Naive B cell (primary cell): ENCODE measurements around the gene PPP1R12B. TPM values are rescaled to one million over a fixed set of nuclear protein-coding genes. Genes with fewer than 3 reads are reported as not detected.
A peak's percentile ranks its signal among the peaks of the same experiment; 100 is the strongest.
"Not testable (repeated sequence)": the region's sequence is repeated elsewhere in the genome, so short reads cannot be mapped to it uniquely, and the experiment has no call there.

Experiments used
- ATAC-seq, 2 donors: fragments of 150-1000 bp; cut with Tn5 transposase; 2 replicates each; pipeline ENCODE4 v1.10.0; 2021; ENCODE audit warnings: low read depth in 2 of 2, mild to moderate bottlenecking in 2 of 2, moderate library complexity in 2 of 2
- DNase-seq: peaks from one replicate; pipeline ENCODE4 v3.0.0; 2022
- H3K27ac Mint-ChIP-seq, 6 donors: one replicate each; pipeline ENCODE4 v1.8.0; 2020 to 2022; ENCODE audit warnings: mild to moderate bottlenecking in 6 of 6, mixed read lengths in 6 of 6, moderate library complexity in 5 of 6, inconsistent platforms in 2 of 6
- H3K27me3 Mint-ChIP-seq, 3 donors: one replicate each; pipeline ENCODE4 v1.8.0; 2021 to 2022; ENCODE audit warnings: mixed read lengths in 3 of 3, mild to moderate bottlenecking in 1 of 3
- H3K36me3 Mint-ChIP-seq, 2 donors: one replicate each; pipeline ENCODE4 v1.8.0; 2020 to 2022; ENCODE audit warnings: mixed read lengths in 2 of 2, inconsistent platforms in 1 of 2, mild to moderate bottlenecking in 1 of 2
- H3K4me1 Mint-ChIP-seq, 3 donors: one replicate each; pipeline ENCODE4 v1.8.0; 2020 to 2022; ENCODE audit warnings: mixed read lengths in 3 of 3, inconsistent platforms in 1 of 3, mild to moderate bottlenecking in 1 of 3, moderate library complexity in 1 of 3
- H3K4me3 Mint-ChIP-seq, 8 donors: one replicate each; pipeline ENCODE4 v1.8.0; 2020 to 2022; ENCODE audit warnings: mild to moderate bottlenecking in 8 of 8, mixed read lengths in 8 of 8, moderate library complexity in 8 of 8, inconsistent platforms in 2 of 8
- H3K9me3 Mint-ChIP-seq, 7 donors: one replicate each; pipeline ENCODE4 v1.8.0; 2020 to 2022; ENCODE audit warnings: mixed read lengths in 7 of 7, mild to moderate bottlenecking in 5 of 7, inconsistent platforms in 2 of 7, moderate library complexity in 1 of 7
- polyA plus RNA-seq, 6 donors: library from polyadenylated mRNA; unstranded; fragments of 300-500 nt; fragmentation: Illumina TruSeq; gene quantifications; one replicate each; pipeline ENCODE4 v1.2.3, GENCODE V29; 2021; ENCODE audit warnings: low read depth in 6 of 6

Gene PPP1R12B
- polyA plus RNA-seq, 6 donors from 2014 or later = 2.3 to 13.5 (median 6.6) TPM; not detected in 1

DNA sequence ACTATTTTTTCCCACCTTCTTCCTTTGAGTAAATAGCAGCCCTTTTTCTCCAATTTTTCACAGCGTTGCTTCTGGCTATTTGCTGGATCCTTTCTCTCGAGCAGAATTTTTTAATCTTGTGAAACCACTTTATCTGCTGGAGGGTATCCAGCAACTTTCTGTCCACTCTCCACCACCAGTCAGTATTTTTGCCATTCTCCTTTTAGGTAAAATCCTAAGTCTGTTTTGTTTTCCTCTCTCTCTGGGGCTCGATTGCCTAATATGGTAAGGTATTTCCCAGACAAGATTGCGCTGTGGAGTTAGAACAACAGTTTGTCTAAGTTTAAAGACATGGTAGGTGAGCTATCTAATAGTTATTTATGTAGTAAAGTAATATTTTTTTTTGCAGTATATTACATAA is 156.9 kb downstream of the PPP1R12B start:
- ATAC-seq (no peak), DNase-seq (no peak)
- no peak overlapping the region for H3K4me3 Mint-ChIP-seq
- no peaks in the 10 kb centered on the region for H3K27me3 Mint-ChIP-seq
- H3K9me3 Mint-ChIP-seq = no peaks in the 10 kb centered on the region
- peaks cover 15 to 18% of the 10 kb centered on the region in 2 donors for H3K36me3 Mint-ChIP-seq
- H3K27ac Mint-ChIP-seq = no peak overlapping the region
- no peaks in the 10 kb centered on the region for H3K4me1 Mint-ChIP-seq

DNA sequence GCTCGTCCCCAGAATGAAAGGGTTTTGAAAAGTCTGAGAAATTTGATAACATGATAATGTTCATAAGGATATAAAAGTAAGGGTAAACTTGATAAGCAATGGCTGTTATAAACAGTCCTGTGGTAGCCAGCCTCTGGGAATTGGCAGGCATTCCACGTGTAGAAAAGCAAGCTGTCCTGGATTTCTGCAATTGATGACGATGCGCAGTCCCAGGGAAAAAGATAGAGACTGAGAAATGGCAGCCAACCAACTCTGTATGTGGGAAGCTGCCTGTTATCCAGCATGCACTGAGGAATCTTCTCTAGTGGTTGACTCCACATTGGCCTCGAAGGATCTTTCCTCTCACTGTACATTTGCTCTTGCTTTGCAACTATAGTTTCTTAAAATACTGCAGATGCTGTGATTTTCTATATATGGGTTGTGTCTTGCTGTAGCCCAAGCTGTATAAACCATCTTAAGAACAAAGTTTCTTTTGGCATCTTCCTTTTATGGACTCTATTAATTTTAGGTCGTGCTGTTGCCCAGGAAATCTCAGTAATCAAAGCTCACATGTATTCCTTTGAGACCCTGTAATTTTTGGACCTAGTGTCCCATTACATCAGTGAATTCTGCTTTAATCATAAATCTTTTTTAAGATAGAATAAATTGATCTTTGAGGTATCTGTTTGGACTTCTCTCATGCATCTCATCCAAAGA is 157.5 kb downstream of the PPP1R12B start:
- not testable (repeated sequence) for H3K4me1 Mint-ChIP-seq, H3K9me3 Mint-ChIP-seq, H3K27me3 Mint-ChIP-seq, DNase-seq, ATAC-seq, H3K27ac Mint-ChIP-seq, H3K4me3 Mint-ChIP-seq
- H3K36me3 Mint-ChIP-seq = peaks cover 16 to 18% of the 10 kb centered on the region in 2 donors

DNA sequence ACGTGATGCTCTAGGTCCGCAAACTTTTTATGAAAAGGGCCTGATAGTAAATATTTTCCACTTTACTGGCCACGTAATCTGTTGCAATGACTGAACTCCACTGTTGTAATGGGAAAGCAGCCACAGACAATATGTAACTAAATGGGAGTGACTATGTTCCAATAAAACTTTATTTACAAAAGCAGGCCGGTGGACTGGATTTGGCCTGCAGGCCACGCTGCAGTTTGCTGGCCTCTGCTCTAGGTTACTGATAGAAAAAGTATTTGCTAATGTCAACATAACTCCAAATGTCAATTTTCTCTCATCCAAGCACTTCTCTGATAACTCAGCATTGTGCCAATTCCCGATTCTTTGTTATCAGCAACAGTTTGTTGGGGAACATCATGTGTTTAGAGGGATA is 160.4 kb downstream of the PPP1R12B start:
- H3K4me1 Mint-ChIP-seq, ATAC-seq, DNase-seq, H3K36me3 Mint-ChIP-seq, H3K9me3 Mint-ChIP-seq, H3K4me3 Mint-ChIP-seq, H3K27me3 Mint-ChIP-seq: not testable (repeated sequence)
- peak overlapping the region in 1 of 6 donors; percentile 44 for H3K27ac Mint-ChIP-seq

DNA sequence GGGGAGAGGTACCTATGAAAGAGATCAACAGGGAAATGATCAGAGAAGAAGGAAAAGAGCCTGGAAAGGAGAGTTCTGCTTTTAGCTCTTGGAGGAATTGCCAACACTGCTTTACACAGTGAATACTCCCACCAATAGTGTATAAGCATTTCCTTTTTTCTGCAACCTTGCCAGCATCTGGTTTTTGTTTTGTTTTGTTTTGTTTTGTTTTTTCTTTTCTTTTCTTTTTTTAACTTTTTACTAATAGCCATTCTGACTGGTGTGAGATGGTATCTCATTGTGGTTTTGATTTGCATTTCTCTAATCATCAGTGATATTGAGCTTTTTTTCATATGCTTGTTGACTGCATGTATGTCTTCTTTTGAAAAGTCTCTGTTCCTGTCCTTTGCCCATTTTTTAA is 165.4 kb downstream of the PPP1R12B start:
- ATAC-seq, H3K27me3 Mint-ChIP-seq, H3K4me3 Mint-ChIP-seq, H3K27ac Mint-ChIP-seq, H3K36me3 Mint-ChIP-seq, H3K4me1 Mint-ChIP-seq, DNase-seq, H3K9me3 Mint-ChIP-seq: not testable (repeated sequence)

DNA sequence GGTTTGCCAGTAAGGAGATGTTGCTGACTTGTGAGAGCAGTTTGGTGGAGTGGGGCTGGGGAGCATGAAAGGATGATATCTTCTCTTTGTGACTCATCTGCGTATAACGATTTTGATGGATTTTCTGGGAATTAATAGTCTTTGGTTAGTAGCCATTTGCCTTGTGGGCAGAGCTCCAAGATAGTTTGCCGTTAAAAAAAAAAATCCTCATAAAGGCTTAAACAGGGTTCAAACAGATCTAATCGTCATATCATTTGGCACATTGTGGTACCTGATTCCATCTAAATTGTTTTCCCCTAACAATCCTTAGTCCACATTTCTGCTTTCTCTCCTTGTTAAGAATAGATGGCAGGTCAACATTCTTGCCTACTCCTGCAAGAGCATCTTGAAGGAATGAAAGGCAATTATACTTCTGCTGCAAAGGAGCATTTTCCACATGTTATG is 168.0 kb downstream of the PPP1R12B start:
- no peaks in the 10 kb centered on the region for H3K27me3 Mint-ChIP-seq
- ATAC-seq = no peak
- no peak overlapping the region for H3K27ac Mint-ChIP-seq
- no peaks in the 10 kb centered on the region for H3K9me3 Mint-ChIP-seq
- peaks cover 0 to 4% (median 0%) of the 10 kb centered on the region in 3 donors for H3K4me1 Mint-ChIP-seq
- H3K36me3 Mint-ChIP-seq = peaks cover 5 to 7% of the 10 kb centered on the region in 2 donors
- DNase-seq = no peak
- H3K4me3 Mint-ChIP-seq = no peak overlapping the region

DNA sequence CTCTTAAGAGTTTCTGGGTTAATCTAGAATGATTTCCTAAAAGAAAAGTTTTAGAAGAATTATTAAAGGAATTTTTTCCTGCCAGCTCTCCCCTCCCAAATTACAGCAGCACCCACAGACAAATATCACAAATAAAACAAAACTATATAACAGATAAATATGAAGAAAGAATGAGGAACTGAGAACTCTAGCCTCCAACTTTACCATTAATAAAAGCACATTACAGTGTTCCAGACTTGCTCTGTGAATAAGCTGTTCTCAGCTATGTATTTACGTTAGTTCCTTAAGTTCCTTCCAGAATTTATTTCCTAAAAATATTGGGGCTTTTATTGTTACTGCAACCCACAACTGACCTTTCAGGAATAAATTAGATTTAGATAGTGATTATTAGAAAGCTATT is 168.6 kb downstream of the PPP1R12B start:
- ATAC-seq, H3K36me3 Mint-ChIP-seq, H3K4me3 Mint-ChIP-seq, H3K4me1 Mint-ChIP-seq, H3K27ac Mint-ChIP-seq, DNase-seq, H3K27me3 Mint-ChIP-seq, H3K9me3 Mint-ChIP-seq: not testable (repeated sequence)

DNA sequence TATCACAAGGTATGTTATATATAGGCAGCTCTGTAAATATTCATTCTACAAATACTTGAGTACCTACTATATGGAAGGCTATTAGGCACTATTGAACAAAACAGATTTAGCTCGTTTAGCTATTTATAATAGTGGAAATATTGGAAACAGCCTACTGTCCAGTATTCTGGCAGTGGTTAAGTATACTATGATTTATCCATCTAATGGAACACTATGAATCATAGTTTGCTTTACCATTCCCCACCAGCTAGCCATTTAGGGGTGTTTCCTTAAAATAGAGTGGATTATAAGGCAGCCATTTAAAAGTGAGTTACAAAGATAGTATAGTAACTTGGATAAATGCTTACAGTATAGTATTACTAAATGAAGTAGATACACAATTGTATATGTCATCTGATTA is 169.7 kb downstream of the PPP1R12B start:
- H3K27me3 Mint-ChIP-seq, H3K4me1 Mint-ChIP-seq, ATAC-seq, DNase-seq, H3K4me3 Mint-ChIP-seq, H3K9me3 Mint-ChIP-seq, H3K36me3 Mint-ChIP-seq, H3K27ac Mint-ChIP-seq: not testable (repeated sequence)

DNA sequence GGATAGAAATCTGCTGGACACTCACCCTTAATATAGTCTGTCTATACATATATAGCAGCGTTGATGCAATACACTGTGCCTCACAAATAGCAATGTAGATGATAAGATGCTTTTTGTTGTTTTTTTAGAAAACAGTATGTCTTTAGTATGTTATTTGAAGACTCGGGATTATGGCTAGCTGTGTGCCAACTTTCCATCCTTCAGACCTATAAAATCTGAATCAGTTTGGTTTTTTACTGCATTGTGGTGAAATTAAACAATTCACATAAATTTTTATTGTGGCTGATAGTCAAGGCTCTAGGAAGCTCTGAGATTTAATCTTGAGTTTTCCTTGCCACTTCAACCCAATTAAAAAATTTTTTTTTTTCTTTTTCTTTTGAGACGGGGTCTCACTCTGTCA is 170.4 kb downstream of the PPP1R12B start:
- ATAC-seq, H3K9me3 Mint-ChIP-seq, H3K4me1 Mint-ChIP-seq, H3K4me3 Mint-ChIP-seq, H3K36me3 Mint-ChIP-seq, H3K27me3 Mint-ChIP-seq, DNase-seq, H3K27ac Mint-ChIP-seq: not testable (repeated sequence)

DNA sequence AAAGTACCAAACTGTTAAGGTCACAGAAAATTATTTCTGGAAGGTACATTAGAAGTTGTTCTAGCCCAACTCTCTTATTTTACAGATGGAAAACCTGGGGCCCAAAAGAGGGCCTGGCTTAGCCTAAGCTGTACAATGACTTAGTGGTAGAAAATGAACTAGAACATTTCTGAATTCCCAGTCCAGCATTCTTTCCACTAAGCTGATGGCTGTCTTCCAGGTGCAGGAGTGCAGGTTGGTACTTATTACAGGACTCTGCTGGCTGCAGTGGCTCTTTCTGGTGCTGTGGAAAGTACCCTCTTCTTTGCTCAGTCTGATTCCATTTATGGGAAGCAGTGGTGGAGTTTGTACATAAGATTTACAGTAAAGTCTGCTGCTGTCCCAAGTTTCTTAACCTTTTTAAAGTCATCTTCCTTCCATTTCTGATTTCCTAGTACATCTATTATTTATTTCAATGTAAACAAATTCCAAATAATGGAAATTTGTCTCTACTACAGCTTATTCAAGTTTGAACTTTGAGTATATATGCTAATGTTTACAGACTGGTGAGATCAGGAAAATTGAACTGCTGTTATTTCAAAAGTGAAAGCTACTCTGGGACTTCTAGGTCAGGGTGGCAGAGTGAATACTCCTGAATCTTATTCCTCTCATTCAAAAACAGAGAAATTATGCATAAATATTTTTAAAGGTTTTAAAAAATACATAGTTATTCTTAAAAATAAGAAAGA is 171.8 kb downstream of the PPP1R12B start:
- DNase-seq, H3K9me3 Mint-ChIP-seq, ATAC-seq, H3K27ac Mint-ChIP-seq, H3K27me3 Mint-ChIP-seq, H3K4me1 Mint-ChIP-seq, H3K4me3 Mint-ChIP-seq: not testable (repeated sequence)
- peaks cover 0 to 18% of the 10 kb centered on the region in 2 donors for H3K36me3 Mint-ChIP-seq

DNA sequence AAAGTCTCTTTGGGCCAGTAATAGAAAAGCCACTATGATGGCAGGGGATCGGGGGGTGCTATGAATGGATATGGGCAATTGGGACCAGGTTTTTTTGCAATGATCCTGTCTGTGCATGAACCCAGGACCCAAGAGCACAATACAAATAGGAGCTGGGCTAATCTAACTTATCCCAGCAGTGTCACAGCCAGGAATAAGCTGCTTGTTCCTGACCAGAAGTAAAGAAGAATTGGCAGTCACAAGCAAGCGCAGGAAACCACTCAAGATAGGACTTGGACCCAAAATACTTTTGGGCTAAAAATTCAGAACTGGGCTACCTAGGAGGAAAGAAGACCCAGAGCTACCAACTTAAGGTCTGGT is 172.3 kb downstream of the PPP1R12B start:
- H3K27me3 Mint-ChIP-seq, ATAC-seq, H3K9me3 Mint-ChIP-seq, DNase-seq, H3K27ac Mint-ChIP-seq, H3K4me3 Mint-ChIP-seq, H3K4me1 Mint-ChIP-seq: not testable (repeated sequence)
- peaks cover 0 to 19% of the 10 kb centered on the region in 2 donors for H3K36me3 Mint-ChIP-seq

DNA sequence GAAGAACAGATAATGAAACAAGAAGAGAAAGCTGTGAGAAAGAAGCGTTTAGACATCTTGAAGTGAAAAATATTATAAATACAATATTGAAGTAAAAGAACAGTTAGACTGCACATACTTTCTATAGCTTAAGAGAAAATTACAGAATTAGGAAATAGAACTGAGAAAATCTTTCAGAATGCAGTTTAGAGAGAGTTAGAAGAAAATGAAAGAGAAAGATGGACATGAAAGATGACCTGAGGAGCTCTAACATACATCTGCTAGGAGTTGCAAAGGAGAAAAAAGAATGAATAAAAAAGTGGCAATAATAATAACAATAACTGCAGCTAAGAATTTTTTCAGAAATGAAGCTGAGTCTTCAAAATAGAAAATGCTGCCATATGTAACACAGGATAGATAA is 173.0 kb downstream of the PPP1R12B start:
- H3K27ac Mint-ChIP-seq = peak overlapping the region in 1 of 6 donors; percentile 8
- H3K4me3 Mint-ChIP-seq, ATAC-seq, H3K9me3 Mint-ChIP-seq, H3K27me3 Mint-ChIP-seq, DNase-seq, H3K4me1 Mint-ChIP-seq: not testable (repeated sequence)
- peaks cover 0 to 19% of the 10 kb centered on the region in 2 donors for H3K36me3 Mint-ChIP-seq

DNA sequence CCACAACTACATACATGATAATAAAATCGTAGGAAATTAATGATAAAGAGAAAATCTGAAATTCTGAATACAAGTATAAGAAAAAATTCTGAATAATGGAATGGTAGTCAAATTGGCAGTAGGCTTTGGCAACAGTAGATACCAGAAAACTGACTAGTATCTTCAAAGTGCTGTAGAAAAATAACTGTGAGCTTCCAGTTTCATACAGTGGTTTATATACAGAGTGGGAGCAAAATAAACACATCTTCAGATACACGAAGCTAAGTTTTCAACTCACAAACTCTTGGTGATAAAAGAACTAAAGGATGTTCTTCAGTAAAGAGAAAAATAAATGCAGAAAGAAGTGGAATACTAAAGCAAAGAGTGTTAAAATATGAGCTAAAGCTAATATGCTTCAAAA is 173.4 kb downstream of the PPP1R12B start:
- Mint-ChIP-seq H3K27me3 (no peaks in the 10 kb centered on the region), H3K9me3 (no peaks in the 10 kb centered on the region), H3K36me3 (peaks cover 0 to 19% of the 10 kb centered on the region in 2 donors), H3K27ac (no peak overlapping the region), H3K4me1 (peaks cover 3 to 11% (median 3%) of the 10 kb centered on the region in 3 donors), H3K4me3 (no peak overlapping the region)
- ATAC-seq (no peak), DNase-seq (no peak)

DNA sequence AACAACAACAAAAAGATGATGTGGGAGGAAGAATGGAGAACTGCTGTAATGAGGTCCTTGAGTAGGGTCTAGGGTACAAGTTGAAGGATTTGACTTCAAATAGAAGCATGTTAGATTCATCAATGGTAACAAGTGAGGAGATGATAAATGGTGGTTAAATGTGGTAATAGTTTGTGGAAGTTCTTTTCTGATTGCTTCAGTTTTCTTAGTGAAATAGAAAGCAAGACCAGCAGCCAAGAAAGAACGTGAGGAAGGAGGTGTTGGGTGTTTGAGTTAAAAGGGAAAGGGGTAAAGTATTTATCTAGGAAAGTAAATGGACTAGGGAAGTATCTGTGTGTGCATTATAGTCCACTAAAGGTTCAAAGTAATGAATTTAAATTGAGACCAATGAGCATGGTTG is 177.6 kb downstream of the PPP1R12B start:
- DNase-seq, H3K4me3 Mint-ChIP-seq, H3K27me3 Mint-ChIP-seq, H3K9me3 Mint-ChIP-seq, ATAC-seq: not testable (repeated sequence)
- H3K36me3 Mint-ChIP-seq = peaks cover 0 to 14% of the 10 kb centered on the region in 2 donors
- peak overlapping the region in 1 of 6 donors; percentile 66 for H3K27ac Mint-ChIP-seq
- peaks cover 8 to 20% (median 11%) of the 10 kb centered on the region in 3 donors for H3K4me1 Mint-ChIP-seq

DNA sequence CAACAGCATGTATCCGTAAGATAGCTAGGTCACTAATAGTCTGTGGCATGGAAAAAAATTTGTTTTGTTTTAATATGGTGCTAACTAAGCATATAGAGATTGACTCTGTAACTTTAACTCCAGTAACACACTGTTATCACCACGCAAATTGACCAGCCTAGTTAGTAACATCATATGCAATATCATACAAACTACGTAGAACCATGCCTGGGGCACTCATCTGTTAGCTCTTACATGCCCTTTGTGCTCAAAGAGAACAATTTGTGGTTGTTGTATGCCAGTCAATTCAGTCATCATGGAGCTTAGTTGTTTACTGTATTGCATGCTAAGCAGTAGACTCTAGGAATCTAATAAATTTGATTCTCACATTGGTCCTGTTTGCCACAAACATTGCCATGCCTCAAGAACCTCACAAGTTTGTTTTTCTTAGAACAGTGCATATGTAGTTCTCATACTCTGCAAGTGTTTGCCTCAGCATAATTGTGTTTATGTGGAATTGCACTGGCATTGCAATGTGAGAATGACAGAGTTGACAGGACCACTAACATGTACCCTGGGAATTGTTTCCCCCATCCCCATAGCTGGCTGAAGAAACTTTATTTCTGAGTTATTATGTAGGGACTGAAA is 179.7 kb downstream of the PPP1R12B start:
- not testable (repeated sequence) for H3K27ac Mint-ChIP-seq, DNase-seq, H3K27me3 Mint-ChIP-seq, H3K4me3 Mint-ChIP-seq, H3K9me3 Mint-ChIP-seq, ATAC-seq
- peaks cover 9 to 21% (median 20%) of the 10 kb centered on the region in 3 donors for H3K4me1 Mint-ChIP-seq
- peaks cover 0 to 12% of the 10 kb centered on the region in 2 donors for H3K36me3 Mint-ChIP-seq
